H1 (cell line): ENCODE measurements around the gene PIGM. TPM values are rescaled to one million over a fixed set of nuclear protein-coding genes. Genes with fewer than 3 reads are reported as not detected.
A peak's percentile ranks its signal among the peaks of the same experiment; 100 is the strongest.

Experiments used
- BACH1 ChIP-seq: IDR thresholded peaks from 2 replicates; pipeline ENCODE4 v1.6.1; 2012; ENCODE audit warnings: low read length, improper control_type of control experiment
- CBX5 ChIP-seq: fragments of 300-800, 300-1000 bp; sonication (generic); IDR thresholded peaks from 2 replicates; pipeline ENCODE4 v1.7.1; 2016; ENCODE audit warnings: antibody characterized with exemption, low read length, low read depth
- KDM1A ChIP-seq: fragments of 200-600, 300-600 bp; sonication (generic); IDR thresholded peaks from 2 replicates; pipeline ENCODE4 v1.7.1; 2016; ENCODE audit warnings: mild to moderate bottlenecking, low read length, borderline replicate concordance
- POLR2AphosphoS5 ChIP-seq: IDR thresholded peaks from 2 replicates; pipeline ENCODE4 v1.6.1; 2011; ENCODE audit warnings: low read depth, low read length
- POU5F1 ChIP-seq: IDR thresholded peaks from 2 replicates; pipeline ENCODE4 v1.6.1; 2011; ENCODE audit warnings: low read depth, mild to moderate bottlenecking, low read length, moderate library complexity
- RNF2 ChIP-seq: fragments of 200-900, 300-1000 bp; sonication (generic); IDR thresholded peaks from 2 replicates; pipeline ENCODE4 v1.7.1; 2016; ENCODE audit warnings: borderline replicate concordance, low read depth, mild to moderate bottlenecking, antibody characterized with exemption, low read length; ENCODE audit not compliant: poor library complexity, severe bottlenecking; ENCODE audit errors: missing control alignments
- SP4 ChIP-seq: IDR thresholded peaks from 2 replicates; pipeline ENCODE4 v1.6.1; 2012; ENCODE audit warnings: low read length, inconsistent platforms
- TCF12 ChIP-seq: IDR thresholded peaks from 2 replicates; pipeline ENCODE4 v1.6.1; 2011; ENCODE audit warnings: low read depth, mild to moderate bottlenecking, low read length
- polyA plus RNA-seq, 7 experiments: library from polyadenylated mRNA; depleted of rRNA in 3 of 7; stranded (reverse) in 5 of 7; unstranded in 2 of 7; fragments of >200 nt in 5 of 7; fragments of 200-250 nt in 2 of 7; gene quantifications; 1 replicate in 5 of 7; 2 replicates in 1 of 7; 4 replicates in 1 of 7; pipeline versions ENCODE4 v1.2.1 to v1.2.3, GENCODE V29; 2011 to 2013; ENCODE audit warnings: missing spikeins in 2 of 7, mixed read lengths in 2 of 7
- total RNA-seq: library from RNA; stranded (reverse); fragmentation: NEBNext Ultra II Directional; extraction: Animal tissue kit (Norgen Biotek cat#: 25700); gene quantifications from 2 replicates; pipeline ENCODE4 v1.2.1, GENCODE V29; 2021
- TF ChIP-seq, protein P1 (sequence below): IDR thresholded peaks from 2 replicates; pipeline ENCODE4 v1.6.1; 2012; ENCODE audit warnings: inconsistent platforms
- TF ChIP-seq, protein P2 (sequence below), 3 experiments: IDR thresholded peaks; 1 replicate in 2 of 3; 2 replicates in 1 of 3; pipeline versions ENCODE4 v1.5.1 to v1.6.1; 2011; ENCODE audit warnings: low read length in 3 of 3, mild to moderate bottlenecking in 3 of 3, inconsistent platforms in 2 of 3, low read depth in 1 of 3, moderate library complexity in 1 of 3; ENCODE audit not compliant: insufficient read depth in 1 of 3; ENCODE audit errors: control extremely low read depth in 1 of 3
- TF ChIP-seq, protein P3 (sequence below): IDR thresholded peaks from 2 replicates; pipeline ENCODE4 v1.6.1; 2012; ENCODE audit warnings: low read length, inconsistent platforms

PIGM gene
- total and polyA plus RNA-seq, 2 of the 8 experiments (the other 6 are each of a cell fraction or from before 2014, with no cell fraction given) = 5.4 to 6.0 TPM

DNA sequence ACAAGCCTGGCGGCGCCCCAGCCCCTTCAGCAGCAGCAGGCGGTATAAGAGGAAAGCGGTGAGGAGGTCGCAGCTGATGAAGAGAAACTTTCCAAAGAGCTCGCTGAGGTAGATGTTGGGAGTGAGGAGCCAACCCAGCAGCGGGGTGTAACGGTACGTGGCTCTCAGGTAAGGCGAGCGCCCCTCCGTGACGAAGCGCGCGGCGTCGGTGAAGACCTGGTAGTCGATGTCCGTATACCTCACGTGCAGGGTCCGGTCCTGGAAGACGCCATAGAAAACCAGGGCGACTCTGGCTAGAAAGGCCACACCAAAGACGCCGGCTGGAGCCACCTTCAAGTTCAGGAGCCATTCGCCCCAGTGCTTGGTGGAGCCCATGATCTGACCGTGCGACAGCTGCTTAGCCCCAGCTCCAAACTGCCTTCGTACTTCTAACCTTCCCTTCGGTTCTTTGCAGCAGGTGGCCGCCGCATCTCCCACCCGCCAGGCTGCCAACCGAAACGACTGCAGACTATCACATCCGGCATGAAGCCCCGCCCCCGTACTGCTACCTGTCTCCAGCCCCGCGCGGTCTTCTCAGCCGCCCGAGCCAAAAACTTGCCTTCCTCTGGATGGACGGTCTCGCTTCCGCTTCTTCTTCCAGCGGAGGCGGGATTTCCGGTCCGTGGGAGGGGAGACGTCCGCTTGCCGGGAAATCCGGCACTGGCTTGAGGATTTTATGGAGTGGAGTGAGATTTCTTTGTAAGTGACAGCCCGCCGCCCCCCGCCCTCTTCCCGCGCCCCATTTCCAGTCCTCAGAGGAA is at the start of gene PIGM (continued):
- TF ChIP-seq, protein P1, sequence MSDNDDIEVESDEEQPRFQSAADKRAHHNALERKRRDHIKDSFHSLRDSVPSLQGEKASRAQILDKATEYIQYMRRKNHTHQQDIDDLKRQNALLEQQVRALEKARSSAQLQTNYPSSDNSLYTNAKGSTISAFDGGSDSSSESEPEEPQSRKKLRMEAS = peak; percentile 89
- TF ChIP-seq, protein P2, sequence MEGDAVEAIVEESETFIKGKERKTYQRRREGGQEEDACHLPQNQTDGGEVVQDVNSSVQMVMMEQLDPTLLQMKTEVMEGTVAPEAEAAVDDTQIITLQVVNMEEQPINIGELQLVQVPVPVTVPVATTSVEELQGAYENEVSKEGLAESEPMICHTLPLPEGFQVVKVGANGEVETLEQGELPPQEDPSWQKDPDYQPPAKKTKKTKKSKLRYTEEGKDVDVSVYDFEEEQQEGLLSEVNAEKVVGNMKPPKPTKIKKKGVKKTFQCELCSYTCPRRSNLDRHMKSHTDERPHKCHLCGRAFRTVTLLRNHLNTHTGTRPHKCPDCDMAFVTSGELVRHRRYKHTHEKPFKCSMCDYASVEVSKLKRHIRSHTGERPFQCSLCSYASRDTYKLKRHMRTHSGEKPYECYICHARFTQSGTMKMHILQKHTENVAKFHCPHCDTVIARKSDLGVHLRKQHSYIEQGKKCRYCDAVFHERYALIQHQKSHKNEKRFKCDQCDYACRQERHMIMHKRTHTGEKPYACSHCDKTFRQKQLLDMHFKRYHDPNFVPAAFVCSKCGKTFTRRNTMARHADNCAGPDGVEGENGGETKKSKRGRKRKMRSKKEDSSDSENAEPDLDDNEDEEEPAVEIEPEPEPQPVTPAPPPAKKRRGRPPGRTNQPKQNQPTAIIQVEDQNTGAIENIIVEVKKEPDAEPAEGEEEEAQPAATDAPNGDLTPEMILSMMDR (IDR thresholded peaks at IDR 0.05; ENCODE audit: control extremely low read depth in 1 of 3, insufficient read depth in 1 of 3, low read depth in 1 of 3, low read length in 3 of 3) = no peak
- TF ChIP-seq RNF2 (no peak), SP4 (no peak), POU5F1 (0 out of 2 replicates have a peak, but pooled peaks have one; percentile 7), CBX5 (no peak), POLR2AphosphoS5 (peak; percentile 61), BACH1 (peak; percentile 41; the same call in 1 of the 2 replicates), KDM1A (no peak), TCF12 (no peak)
- TF ChIP-seq, protein P3, sequence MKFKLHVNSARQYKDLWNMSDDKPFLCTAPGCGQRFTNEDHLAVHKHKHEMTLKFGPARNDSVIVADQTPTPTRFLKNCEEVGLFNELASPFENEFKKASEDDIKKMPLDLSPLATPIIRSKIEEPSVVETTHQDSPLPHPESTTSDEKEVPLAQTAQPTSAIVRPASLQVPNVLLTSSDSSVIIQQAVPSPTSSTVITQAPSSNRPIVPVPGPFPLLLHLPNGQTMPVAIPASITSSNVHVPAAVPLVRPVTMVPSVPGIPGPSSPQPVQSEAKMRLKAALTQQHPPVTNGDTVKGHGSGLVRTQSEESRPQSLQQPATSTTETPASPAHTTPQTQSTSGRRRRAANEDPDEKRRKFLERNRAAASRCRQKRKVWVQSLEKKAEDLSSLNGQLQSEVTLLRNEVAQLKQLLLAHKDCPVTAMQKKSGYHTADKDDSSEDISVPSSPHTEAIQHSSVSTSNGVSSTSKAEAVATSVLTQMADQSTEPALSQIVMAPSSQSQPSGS = no peak
